OCI-LY3 (cell line): Measurements from ENCODE around the gene TPGS1.

ENCODE experiments used
- CTCF ChIP-seq: fragments of 200-600, 300-600 bp; sonication (generic); IDR thresholded peaks from 2 replicates; pipeline ENCODE4 v1.5.1; 2014; ENCODE audit warnings: antibody characterized with exemption, low read length, low read depth
- EZH2phosphoT487 ChIP-seq: fragments of 200-600 bp; shearing (Covaris generic); IDR thresholded peaks from 2 replicates; pipeline ENCODE4 v1.6.1; 2018; ENCODE audit warnings: antibody characterized with exemption, mixed run types, low read depth

GRCh38 chr19:525857-526419, 18.6 kb downstream of the TPGS1 start:
- TF ChIP-seq CTCF (no peak), EZH2phosphoT487 (no peak)
